SK-N-SH treated with all-trans-retinoic acid at 6 μM for 48 hours (cell line): ENCODE measurements around the gene R3HDML.

ENCODE experiments used
- ARNTL ChIP-seq: fragments of 450-650 bp; formaldehyde crosslinking; IDR thresholded peaks from 2 replicates; pipeline ENCODE4 v1.5.0; 2020; ENCODE audit warnings: low read depth, mild to moderate bottlenecking, moderate library complexity, borderline replicate concordance
- CREB5 ChIP-seq: fragments of 250-450 bp; sonication (Bioruptor Pico); IDR thresholded peaks from 2 replicates; pipeline ENCODE4 v1.5.1; 2020; ENCODE audit warnings: low read depth, mild to moderate bottlenecking, moderate library complexity
- ESRRG ChIP-seq: fragments of 250-450 bp; sonication (Bioruptor Pico); IDR thresholded peaks from 2 replicates; pipeline ENCODE4 v1.6.1; 2021; ENCODE audit warnings: mild to moderate bottlenecking
- OSR1 ChIP-seq: fragments of 250-450 bp; sonication (Bioruptor Pico); IDR thresholded peaks from 2 replicates; pipeline ENCODE4 v1.8.0; 2022; ENCODE audit warnings: moderate library complexity, mild to moderate bottlenecking, inconsistent platforms
- PATZ1 ChIP-seq: fragments of 250-450 bp; sonication (Bioruptor Pico); IDR thresholded peaks from 2 replicates; pipeline ENCODE4 v1.8.0; 2020; ENCODE audit warnings: mild to moderate bottlenecking, moderate library complexity, borderline replicate concordance
- PPARA ChIP-seq: fragments of 250-450 bp; sonication (Bioruptor Pico); IDR thresholded peaks from 2 replicates; pipeline ENCODE4 v1.5.0; 2020; ENCODE audit warnings: mild to moderate bottlenecking, borderline replicate concordance
- RARB ChIP-seq: fragments of 250-450 bp; sonication (Bioruptor Pico); IDR thresholded peaks from 2 replicates; pipeline ENCODE4 v1.8.0; 2021; ENCODE audit warnings: mild to moderate bottlenecking, moderate library complexity
- ZNF70 ChIP-seq: fragments of 450-650 bp; formaldehyde crosslinking; IDR thresholded peaks from 2 replicates; pipeline ENCODE4 v1.5.0; 2020; ENCODE audit warnings: mild to moderate bottlenecking, moderate library complexity
- TF ChIP-seq, protein P1 (sequence below): fragments of 250-450 bp; sonication (Bioruptor Pico); IDR thresholded peaks from 2 replicates; pipeline ENCODE4 v1.8.0; 2021; ENCODE audit warnings: low read depth, mild to moderate bottlenecking, moderate library complexity, borderline replicate concordance

- TF ChIP-seq RARB (no peak), CREB5 (no peak), ESRRG (CRISPR knock-in tag) (no peak), ARNTL (CRISPR knock-in tag) (no peak), PATZ1 (CRISPR knock-in tag) (no peak), PPARA (CRISPR knock-in tag) (no peak), ZNF70 (CRISPR knock-in tag) (no peak), OSR1 (CRISPR knock-in tag) (no peak)
- TF ChIP-seq, protein P1, sequence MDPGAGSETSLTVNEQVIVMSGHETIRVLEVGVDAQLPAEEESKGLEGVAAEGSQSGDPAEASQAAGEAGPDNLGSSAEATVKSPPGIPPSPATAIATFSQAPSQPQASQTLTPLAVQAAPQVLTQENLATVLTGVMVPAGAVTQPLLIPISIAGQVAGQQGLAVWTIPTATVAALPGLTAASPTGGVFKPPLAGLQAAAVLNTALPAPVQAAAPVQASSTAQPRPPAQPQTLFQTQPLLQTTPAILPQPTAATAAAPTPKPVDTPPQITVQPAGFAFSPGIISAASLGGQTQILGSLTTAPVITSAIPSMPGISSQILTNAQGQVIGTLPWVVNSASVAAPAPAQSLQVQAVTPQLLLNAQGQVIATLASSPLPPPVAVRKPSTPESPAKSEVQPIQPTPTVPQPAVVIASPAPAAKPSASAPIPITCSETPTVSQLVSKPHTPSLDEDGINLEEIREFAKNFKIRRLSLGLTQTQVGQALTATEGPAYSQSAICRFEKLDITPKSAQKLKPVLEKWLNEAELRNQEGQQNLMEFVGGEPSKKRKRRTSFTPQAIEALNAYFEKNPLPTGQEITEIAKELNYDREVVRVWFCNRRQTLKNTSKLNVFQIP, result no peak
Observed at GRCh38 chr20:44328428-44328827, 8.4 kb upstream of the R3HDML start.
